Erythroblast (primary cell): ENCODE data around the gene FAAP20.

Experiments used
- DNase-seq, 2 experiments: peaks; one replicate each; lab custom pipeline; 2025; lab: John Stamatoyannopoulos, UW
- GATA1 ChIP-seq: IDR thresholded peaks from 2 replicates; pipeline ENCODE4 v1.6.1; 2011; ENCODE audit warnings: low read depth, mild to moderate bottlenecking, control low read depth, low read length, moderate library complexity
- POLR2A ChIP-seq: IDR thresholded peaks from 2 replicates; pipeline ENCODE4 v1.6.1; 2011; ENCODE audit warnings: mild to moderate bottlenecking, low read length

FAAP20 gene

DNA sequence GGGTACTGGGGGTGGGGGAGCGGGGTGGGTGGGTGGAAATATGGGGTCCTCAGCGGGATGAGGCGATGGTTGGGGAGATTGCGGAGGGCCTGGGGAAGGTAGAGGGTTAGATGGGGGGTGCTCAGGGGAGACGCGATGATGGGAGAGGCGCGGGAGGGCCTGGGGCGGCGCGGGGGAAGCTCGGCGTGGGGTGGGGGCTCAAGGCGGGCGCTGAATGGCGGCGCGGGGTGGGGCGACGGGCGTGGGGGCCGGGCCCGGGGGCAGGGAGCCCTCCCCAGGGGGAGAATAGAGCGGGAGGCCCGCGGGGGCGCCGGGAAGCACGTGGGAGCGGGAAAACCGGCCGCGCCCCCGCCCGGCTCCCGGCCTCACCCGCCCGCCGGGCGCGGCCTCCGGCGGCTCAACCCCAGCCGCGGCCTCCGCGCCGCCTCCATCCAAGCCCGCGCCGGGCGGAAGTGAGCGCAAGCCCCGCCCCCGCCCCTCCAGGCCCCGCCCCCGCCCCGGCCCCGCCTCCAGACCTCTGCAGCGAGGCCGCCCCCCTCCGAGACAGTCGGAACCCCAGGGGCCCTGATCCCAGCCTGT lies at the start of gene FAAP20:
Gene FAAP20 (minus strand): TSS at position 454 of the 579 bp plus-strand sequence. CDS start 23 bp downstream, at position 431.
- peak; percentile 82 to 89 for DNase-seq
- TF ChIP-seq GATA1: no peak
- TF ChIP-seq POLR2A: no peak

- TF ChIP-seq GATA1: no peak
- TF ChIP-seq POLR2A: no peak
- no peak for DNase-seq
These were observed 48.5 kb upstream of the FAAP20 start for GRCh38 chr1:2242814-2243725.

GRCh38 chr1:2241820-2242219 lies 47.2 kb upstream of the FAAP20 start:
- TF ChIP-seq GATA1: no peak
- no peak for TF ChIP-seq POLR2A
- no peak for DNase-seq

- DNase-seq: peak in 1 of 2 experiments; percentile 34
- TF ChIP-seq GATA1 (no peak), POLR2A (no peak)
These were observed 45.9 kb upstream of the FAAP20 start for GRCh38 chr1:2240270-2241156.

- TF ChIP-seq GATA1 (no peak), POLR2A (no peak)
- DNase-seq: no peak
These were observed 44.9 kb upstream of the FAAP20 start for GRCh38 chr1:2239384-2239985.

- TF ChIP-seq POLR2A: no peak
- no peak for TF ChIP-seq GATA1
- no peak for DNase-seq
These were observed 44.4 kb upstream of the FAAP20 start for GRCh38 chr1:2239013-2239370.

GRCh38 chr1:2238361-2239012 lies 43.9 kb upstream of the FAAP20 start:
- no peak for DNase-seq
- no peak for TF ChIP-seq POLR2A
- TF ChIP-seq GATA1: no peak

DNA sequence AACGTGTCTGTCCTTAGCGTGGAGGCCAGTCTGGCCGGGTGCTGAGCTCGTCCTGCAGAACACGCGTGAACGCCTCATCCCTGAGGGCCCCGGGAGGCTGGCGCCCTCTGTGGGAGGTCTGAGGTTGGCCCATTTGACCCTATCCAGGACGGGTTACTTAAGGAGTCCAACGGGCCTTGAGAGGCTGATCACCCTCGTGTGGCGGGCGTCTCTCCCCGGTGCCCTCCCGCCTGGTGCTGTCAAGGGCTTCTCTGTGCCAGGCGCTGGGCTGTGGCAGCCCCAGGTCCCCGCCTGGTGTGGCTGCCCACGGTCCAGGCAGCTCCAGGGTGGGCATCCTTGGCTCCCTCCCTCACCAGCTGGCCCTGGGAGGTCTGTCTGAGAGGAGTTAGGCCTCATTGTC lies 43.2 kb upstream of the FAAP20 start:
- TF ChIP-seq GATA1 (no peak), POLR2A (no peak)

DNA sequence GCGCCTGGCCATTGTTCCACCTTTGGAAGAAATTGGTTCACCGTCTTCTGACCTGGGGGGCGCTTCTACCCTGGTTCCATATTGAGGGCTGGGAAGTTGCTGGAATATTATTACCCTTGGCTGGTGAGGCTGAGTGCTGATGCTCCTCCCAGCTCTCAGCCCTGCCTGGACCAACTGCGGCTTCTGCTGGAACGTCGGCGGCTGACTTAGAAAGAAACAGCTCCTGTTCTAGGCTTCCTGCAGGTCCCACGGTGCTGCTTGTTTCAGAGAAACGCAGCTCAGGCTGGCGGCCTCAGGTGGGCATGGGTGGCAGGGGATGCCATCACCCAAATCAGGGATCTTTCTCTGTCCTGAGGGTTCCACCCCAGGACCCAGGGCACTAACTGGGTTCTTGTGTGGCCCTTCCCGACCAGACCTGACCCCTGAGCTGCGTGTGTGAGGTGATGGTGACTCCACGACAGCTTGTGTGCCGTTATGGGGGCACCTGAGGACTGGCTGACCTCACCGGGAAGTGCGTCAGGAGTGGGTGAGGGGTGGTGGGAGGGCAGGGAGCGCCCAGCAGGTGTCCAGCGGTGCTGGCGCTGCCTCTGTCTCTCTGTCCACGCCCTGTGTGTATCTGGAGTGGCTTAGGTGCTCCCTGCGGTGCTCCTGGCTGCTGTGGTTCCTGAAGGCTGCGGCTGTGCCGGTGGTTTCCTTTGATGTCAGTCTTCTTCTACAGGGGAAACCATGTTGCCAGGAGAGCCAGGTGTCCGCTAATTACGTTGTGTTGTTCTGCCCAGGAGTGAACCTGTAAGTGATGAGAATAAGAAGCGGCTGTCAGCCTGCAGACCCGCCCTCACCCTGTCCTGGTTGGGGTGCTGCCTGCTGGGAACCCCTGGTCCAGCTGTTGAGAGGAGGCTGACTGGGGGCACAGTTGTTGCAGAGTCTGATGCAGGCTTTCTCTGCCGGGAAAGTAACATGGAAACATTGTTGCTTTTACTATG lies 42.4 kb upstream of the FAAP20 start:
- DNase-seq: no peak

More for the DNA sequence above, 43.2 kb upstream of the FAAP20 start:
- DNase-seq: peak; percentile 31 to 37

GRCh38 chr1:2235300-2235998 lies 40.9 kb upstream of the FAAP20 start:
- TF ChIP-seq POLR2A (no peak), GATA1 (no peak)
- DNase-seq: no peak

More for the DNA sequence above, 42.4 kb upstream of the FAAP20 start:
- no peak for TF ChIP-seq GATA1
- no peak for TF ChIP-seq POLR2A

- TF ChIP-seq GATA1 (no peak), POLR2A (no peak)
- no peak for DNase-seq
These were observed 40.2 kb upstream of the FAAP20 start for GRCh38 chr1:2234762-2235113.
